Sigmoid colon (tissue), 7 donors: ENCODE measurements around the gene ACTN1. TPM values are rescaled to one million over a fixed set of nuclear protein-coding genes. Genes with fewer than 3 reads are reported as not detected.

ENCODE experiments used
- DNase-seq: peaks from one replicate; pipeline ENCODE4 v3.0.0-alpha.2; 2019
- H3K27ac ChIP-seq, 4 donors: fragments of 200-600 bp; sonication (generic); one replicate each; pipeline ENCODE4 v1.5.1; 2016 to 2019; ENCODE audit warnings: mild to moderate bottlenecking in 1 of 4
- H3K27me3 ChIP-seq, 3 donors: fragments of 200-600 bp; sonication (generic); one replicate each; pipeline ENCODE4 v1.5.1; 2019; ENCODE audit warnings: mild to moderate bottlenecking in 1 of 3
- H3K36me3 ChIP-seq, 4 donors: fragments of 200-600 bp; sonication (generic); one replicate each; pipeline ENCODE4 v1.5.1; 2016 to 2019
- H3K4me1 ChIP-seq, 4 donors: fragments of 200-600 bp; sonication (generic); one replicate each; pipeline ENCODE4 v1.5.1; 2017 to 2019
- H3K4me3 ChIP-seq, 4 donors: fragments of 200-600 bp; sonication (generic); one replicate each; pipeline ENCODE4 v1.5.1; 2017 to 2019; ENCODE audit warnings: mild to moderate bottlenecking in 2 of 4, moderate library complexity in 1 of 4
- H3K9me3 ChIP-seq, 4 donors: fragments of 200-600 bp in 3 of 4; sonication (generic) in 3 of 4; one replicate each; pipeline versions ENCODE4 v1.5.1 to v1.6.1; 2013 to 2019
- CTCF ChIP-seq, 4 experiments: fragments of 450-650 bp in 3 of 4; fragments of 200-600 bp in 1 of 4; IDR thresholded peaks; one replicate each; pipeline ENCODE4 v1.5.1; 2016 to 2019; ENCODE audit warnings: antibody characterized with exemption in 4 of 4, mild to moderate bottlenecking in 3 of 4, moderate library complexity in 2 of 4
- EP300 ChIP-seq, 4 donors: sonication (generic); formaldehyde crosslinking; IDR thresholded peaks; one replicate each; pipeline ENCODE4 v1.6.1; 2017; ENCODE audit warnings: antibody characterized with exemption in 4 of 4
- POLR2A ChIP-seq, 2 donors: fragments of 450-650 bp; IDR thresholded peaks; one replicate each; pipeline ENCODE4 v1.6.1; 2016; ENCODE audit warnings: antibody characterized with exemption in 2 of 2, mild to moderate bottlenecking in 2 of 2, moderate library complexity in 2 of 2
- POLR2AphosphoS5 ChIP-seq, 4 donors: sonication (generic); formaldehyde crosslinking; IDR thresholded peaks; one replicate each; pipeline ENCODE4 v1.6.1; 2017; ENCODE audit warnings: antibody characterized with exemption in 4 of 4
- WGBS, 2 donors: extraction: QIAGEN DNeasy Blood & Tissue Kit; methylation state at CpG; one replicate each; pipeline ENCODE4 v1.1.7; 2013; 5-methylcytosine and 5-hydroxymethylcytosine counted together
- intact Hi-C: fragments of 100-400 bp; cut with DNase I; formaldehyde crosslinking; loops from one replicate; pipeline ENCODE4 v1.15.1; 2023
- polyA plus RNA-seq, 3 donors: library from polyadenylated mRNA; stranded (reverse); fragments of 200-250 nt; gene quantifications; one replicate each; pipeline ENCODE4 v1.2.3, GENCODE V29; 2013
- total RNA-seq, 4 donors: library from RNA; depleted of rRNA; stranded (reverse); fragments of >200 nt; gene quantifications; one replicate each; pipeline ENCODE4 v1.1.0, GENCODE V29; 2016
- donor health status: healthy with polysubstance abuse.
- donor health status: Bipolar disorder and iron deficiency.
- donor health status: healthy.

Gene ACTN1
- total and polyA plus RNA-seq, 7 donors, result 20.1 to 1,069 (median 372) TPM

DNA sequence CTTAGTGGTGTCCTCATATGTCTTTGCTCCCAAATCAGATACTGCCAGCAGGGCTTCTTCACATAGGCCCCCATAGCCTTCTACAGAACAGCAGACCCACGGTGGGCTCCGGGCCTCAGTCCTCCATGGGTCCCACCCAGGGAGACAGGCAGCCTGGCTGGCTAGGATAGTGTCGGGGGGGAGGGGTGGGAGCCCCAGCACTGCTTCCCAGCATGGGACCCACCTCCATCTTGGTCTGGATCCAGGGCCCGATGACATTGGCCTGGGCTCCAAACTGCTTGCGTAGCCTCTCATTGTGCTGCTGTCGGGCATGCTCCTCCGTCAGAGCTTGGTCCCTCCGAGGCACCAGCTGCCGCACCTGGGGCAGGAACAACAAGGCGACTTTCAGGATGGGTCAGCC, 96.9 kb downstream of the ACTN1 start:
- peak overlapping the region; percentile 71 to 100 (median 99) for H3K27ac ChIP-seq
- 95 to 98% methylated on average over 10 of the region's 10 CpGs for WGBS, 2 donors

DNA sequence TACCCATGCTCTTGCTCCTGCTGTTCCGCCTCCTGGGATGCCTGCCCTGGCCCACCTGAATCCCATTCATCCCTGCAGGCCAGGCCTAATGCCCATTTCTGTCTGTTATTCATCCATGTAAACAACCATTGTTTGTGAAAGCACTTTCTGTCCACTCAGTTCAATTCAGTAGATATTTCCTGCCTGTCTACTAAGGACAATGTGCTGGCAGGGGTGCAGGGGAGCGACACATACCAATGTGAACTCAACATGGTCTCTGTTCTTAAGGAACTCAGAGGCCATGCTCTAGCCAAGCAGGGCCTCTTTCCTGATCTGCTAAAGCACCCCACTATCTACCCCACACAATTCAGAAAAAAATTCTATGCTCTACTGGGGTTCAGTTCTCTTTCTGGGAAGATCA, 97.7 kb downstream of the ACTN1 start:
- TF ChIP-seq EP300 (IDR thresholded peaks at IDR 0.05) (no peak), POLR2AphosphoS5 (IDR thresholded peaks at IDR 0.05) (peak in 1 of 4 donors; percentile 43), POLR2A (IDR thresholded peaks at IDR 0.05) (no peak)
- Histone ChIP-seq H3K27ac (peak overlapping the region; percentile 71 to 100 (median 99)), H3K27me3 (no peaks in the 10 kb centered on the region), H3K36me3 (peaks cover 79 to 99% (median 92%) of the 10 kb centered on the region in 4 donors), H3K4me3 (no peak overlapping the region), H3K9me3 (no peaks in the 10 kb centered on the region), H3K4me1 (peaks cover 0 to 66% (median 52%) of the 10 kb centered on the region in 4 donors)
- peak; percentile 50 for DNase-seq
- intact Hi-C loops, result no loop called here
- WGBS, 2 donors, result 96 to 98% methylated on average over 2 of the region's 2 CpGs

More for the DNA sequence above, 96.9 kb downstream of the ACTN1 start:
- Histone ChIP-seq H3K4me3 (no peak overlapping the region), H3K27me3 (no peaks in the 10 kb centered on the region), H3K36me3 (peaks cover 71 to 91% (median 84%) of the 10 kb centered on the region in 4 donors), H3K9me3 (no peaks in the 10 kb centered on the region), H3K4me1 (peaks cover 0 to 74% (median 56%) of the 10 kb centered on the region in 4 donors)
- TF ChIP-seq POLR2AphosphoS5 (IDR thresholded peaks at IDR 0.05) (no peak), CTCF (IDR thresholded peaks at IDR 0.05) (no peak)
- intact Hi-C loops, result no loop called here
- DNase-seq, result no peak

- no peak for DNase-seq
- H3K36me3 ChIP-seq, result peaks cover 84 to 100% (median 98%) of the 10 kb centered on the region in 4 donors
- WGBS, 2 donors, result 90 to 94% methylated on average over 9 of the region's 9 CpGs
- H3K9me3 ChIP-seq, result no peaks in the 10 kb centered on the region
- no peak for TF ChIP-seq CTCF (IDR thresholded peaks at IDR 0.05)
- peak in 2 of 4 donors; percentile 7 to 10 for TF ChIP-seq POLR2AphosphoS5 (IDR thresholded peaks at IDR 0.05)
- TF ChIP-seq POLR2A (IDR thresholded peaks at IDR 0.05), result no peak
- TF ChIP-seq EP300 (IDR thresholded peaks at IDR 0.05), result no peak
- H3K4me3 ChIP-seq, result no peak overlapping the region
- peaks cover 0 to 59% (median 44%) of the 10 kb centered on the region in 4 donors for H3K4me1 ChIP-seq
- peak overlapping the region; percentile 71 to 100 (median 99) for H3K27ac ChIP-seq
- intact Hi-C loops, result no loop called here
- H3K27me3 ChIP-seq, result no peaks in the 10 kb centered on the region
These were observed 98.5 kb downstream of the ACTN1 start for GRCh38 chr14:68880581-68881105.

DNA sequence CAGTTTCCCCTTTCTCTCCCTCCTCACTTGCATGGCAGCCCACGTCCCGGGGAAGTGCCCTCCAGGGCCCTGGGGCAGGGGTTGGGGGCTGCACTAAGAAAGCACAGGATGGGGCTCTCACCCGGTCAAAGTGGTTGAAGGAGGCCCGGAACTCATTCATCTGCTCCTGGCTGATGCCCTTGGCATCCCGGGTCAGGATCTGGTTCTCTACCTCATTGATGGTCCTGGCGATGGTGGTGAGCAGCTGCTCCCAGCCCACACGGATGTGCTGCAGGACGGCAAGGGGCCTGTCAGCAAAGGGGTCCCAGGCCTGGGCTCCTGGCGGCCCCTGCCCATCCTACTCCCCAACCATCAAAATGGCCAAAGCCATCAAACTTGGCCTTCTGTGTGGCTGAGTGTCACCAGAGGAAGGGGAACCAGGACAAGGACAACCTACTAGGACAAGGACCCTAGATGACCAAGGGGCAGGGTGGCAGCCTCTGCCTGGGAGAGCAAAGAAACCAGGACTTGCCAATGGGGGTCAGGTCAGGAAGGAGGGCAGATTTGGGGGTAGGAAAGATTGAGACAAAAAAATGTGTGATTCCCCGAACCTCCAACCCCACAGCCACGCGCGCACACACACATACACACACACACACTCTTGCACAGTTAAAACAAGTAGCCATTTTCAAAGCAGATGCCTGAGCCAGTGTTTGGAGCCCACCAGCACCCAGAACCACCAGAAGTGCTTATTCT, 99.1 kb downstream of the ACTN1 start:
- Histone ChIP-seq H3K27me3 (no peaks in the 10 kb centered on the region), H3K9me3 (no peaks in the 10 kb centered on the region), H3K4me1 (peaks cover 0 to 52% (median 38%) of the 10 kb centered on the region in 4 donors), H3K36me3 (peaks cover 83 to 100% (median 97%) of the 10 kb centered on the region in 4 donors), H3K4me3 (no peak overlapping the region), H3K27ac (peak overlapping the region; percentile 71 to 100 (median 99))
- TF ChIP-seq POLR2AphosphoS5 (IDR thresholded peaks at IDR 0.05), result no peak
- TF ChIP-seq EP300 (IDR thresholded peaks at IDR 0.05), result no peak
- TF ChIP-seq POLR2A (IDR thresholded peaks at IDR 0.05), result no peak
- no peak for TF ChIP-seq CTCF (IDR thresholded peaks at IDR 0.05)
- peak; percentile 44 for DNase-seq
- 95% methylated on average over 13 of the region's 13 CpGs for WGBS, 2 donors
- intact Hi-C loops, result no loop called here

DNA sequence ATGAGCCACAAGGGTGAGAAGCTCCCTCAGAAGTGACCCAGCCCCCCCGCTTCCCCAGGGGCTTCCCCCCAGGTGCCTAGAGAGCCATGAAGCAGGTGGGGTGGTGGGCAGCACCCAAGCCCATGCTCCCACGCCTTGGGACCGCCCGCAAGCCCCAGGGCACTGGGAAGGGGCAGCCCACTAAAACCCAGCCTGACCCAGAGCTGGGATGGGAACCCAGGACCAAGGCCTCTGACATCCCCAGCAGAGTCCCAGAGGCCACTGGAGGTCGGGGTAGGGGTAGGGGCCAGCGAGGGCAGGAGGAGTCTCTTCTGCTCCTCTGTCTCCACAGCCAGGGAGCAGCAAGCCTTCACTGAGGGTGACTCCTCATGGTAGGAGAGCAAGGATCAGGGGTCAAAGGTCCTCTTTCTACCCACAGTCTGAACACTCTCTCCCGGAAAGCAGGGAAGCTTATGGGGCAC, 99.8 kb downstream of the ACTN1 start:
- Histone ChIP-seq H3K36me3 (peaks cover 83 to 100% (median 97%) of the 10 kb centered on the region in 4 donors), H3K27ac (peak overlapping the region; percentile 71 to 100 (median 99)), H3K27me3 (no peaks in the 10 kb centered on the region), H3K9me3 (no peaks in the 10 kb centered on the region), H3K4me1 (peaks cover 0 to 46% (median 31%) of the 10 kb centered on the region in 4 donors), H3K4me3 (no peak overlapping the region)
- intact Hi-C loops, result no loop called here
- 91 to 93% methylated on average over 7 of the region's 7 CpGs for WGBS, 2 donors
- peak; percentile 56 for DNase-seq
- TF ChIP-seq POLR2AphosphoS5 (IDR thresholded peaks at IDR 0.05) (no peak), EP300 (IDR thresholded peaks at IDR 0.05) (no peak), CTCF (IDR thresholded peaks at IDR 0.05) (no peak), POLR2A (IDR thresholded peaks at IDR 0.05) (no peak)
